Kidney glomerular epithelial cell (primary cell): Measurements from ENCODE around the gene HDLBP.

Source experiments
- DNase-seq: peaks from one replicate; lab custom pipeline; 2025; lab: John Stamatoyannopoulos, UW

Gene HDLBP

GRCh38 chr2:241249654-241250053 lies 65.8 kb downstream of the HDLBP start:
- DNase-seq = no peak

- no peak for DNase-seq
Measured at GRCh38 chr2:241248897-241249296, 66.6 kb downstream of the HDLBP start.

DNA sequence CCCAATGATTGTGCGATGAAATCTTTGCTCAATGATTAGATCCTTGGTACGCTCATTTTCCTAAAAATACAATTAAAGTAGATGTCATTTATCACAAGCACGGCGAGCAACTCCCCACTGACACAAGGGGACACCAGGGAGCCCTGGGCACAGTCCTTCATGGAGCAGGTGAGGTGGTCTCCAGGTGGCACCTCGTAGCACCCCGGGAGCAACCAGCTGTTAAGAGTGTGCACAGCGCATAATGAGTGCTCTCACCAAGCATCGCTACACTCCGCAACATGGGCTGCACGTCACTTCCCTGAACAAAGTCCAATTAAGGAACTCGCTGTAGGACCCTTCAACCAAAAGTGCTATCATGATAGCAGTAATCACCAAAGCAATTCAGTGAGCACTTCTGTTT lies 67.2 kb downstream of the HDLBP start:
- no peak for DNase-seq

GRCh38 chr2:241244368-241244767 lies 71.1 kb downstream of the HDLBP start:
- DNase-seq = no peak

GRCh38 chr2:241242306-241242705 lies 73.2 kb downstream of the HDLBP start:
- no peak for DNase-seq

- DNase-seq = no peak
Measured at GRCh38 chr2:241241669-241242068, 73.8 kb downstream of the HDLBP start.

GRCh38 chr2:241240320-241241004 lies 75.0 kb downstream of the HDLBP start:
- no peak for DNase-seq

DNA sequence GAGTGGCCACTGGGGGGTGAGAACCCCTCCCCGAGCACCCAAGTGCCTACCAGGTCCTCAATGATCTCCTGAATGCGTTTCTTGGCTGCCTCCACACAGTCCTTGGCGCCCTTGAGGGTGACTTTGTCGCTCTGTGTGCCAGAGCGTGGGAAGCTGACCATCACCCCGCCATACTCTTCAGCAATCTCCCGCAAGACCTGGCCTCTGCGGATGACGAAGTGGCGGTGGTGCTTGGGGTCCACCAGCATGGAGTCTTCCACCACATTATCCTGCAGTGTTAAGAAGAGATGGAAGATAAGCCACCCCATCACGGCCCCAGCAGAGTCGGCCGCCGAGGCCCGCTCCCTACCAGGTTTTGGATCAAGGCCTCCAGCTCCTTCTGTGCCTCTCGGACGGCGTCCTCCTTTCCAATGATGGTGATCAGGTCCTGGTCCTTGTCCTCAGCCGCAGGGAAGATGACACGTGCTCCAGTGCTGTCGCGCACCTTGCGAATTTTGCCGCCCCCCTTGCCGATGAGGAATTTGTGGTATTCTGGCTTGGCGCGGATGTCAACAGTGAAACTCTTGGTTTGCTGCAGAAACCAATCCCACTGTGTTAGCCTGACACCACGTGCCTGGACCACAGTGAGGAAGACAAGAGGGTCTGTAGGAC lies 75.8 kb downstream of the HDLBP start:
- DNase-seq = no peak

DNA sequence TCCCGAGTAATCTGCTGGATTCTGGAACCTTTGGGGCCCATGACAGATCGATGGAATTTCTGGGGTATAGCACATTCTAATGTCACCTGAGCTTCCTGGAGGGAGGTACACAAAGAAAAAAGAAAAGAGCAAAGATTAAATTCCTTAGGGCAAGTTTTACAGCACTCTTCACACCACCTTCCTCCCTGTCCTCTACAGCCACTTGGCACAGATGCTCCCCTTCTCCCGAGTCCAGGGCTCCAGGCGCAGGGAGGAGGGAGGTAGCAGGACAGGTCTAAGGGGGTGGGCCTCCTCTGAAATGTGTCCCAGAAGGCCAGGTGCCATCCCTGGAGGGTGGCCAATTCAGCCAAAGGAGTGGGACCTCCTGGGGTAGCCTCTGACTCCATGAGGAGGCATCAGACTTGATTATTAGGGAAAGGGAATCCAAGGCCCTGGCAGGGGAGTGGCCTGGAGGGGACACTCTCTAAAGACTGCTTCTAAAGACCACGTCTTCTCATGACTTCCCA lies 76.7 kb downstream of the HDLBP start:
- no peak for DNase-seq

DNA sequence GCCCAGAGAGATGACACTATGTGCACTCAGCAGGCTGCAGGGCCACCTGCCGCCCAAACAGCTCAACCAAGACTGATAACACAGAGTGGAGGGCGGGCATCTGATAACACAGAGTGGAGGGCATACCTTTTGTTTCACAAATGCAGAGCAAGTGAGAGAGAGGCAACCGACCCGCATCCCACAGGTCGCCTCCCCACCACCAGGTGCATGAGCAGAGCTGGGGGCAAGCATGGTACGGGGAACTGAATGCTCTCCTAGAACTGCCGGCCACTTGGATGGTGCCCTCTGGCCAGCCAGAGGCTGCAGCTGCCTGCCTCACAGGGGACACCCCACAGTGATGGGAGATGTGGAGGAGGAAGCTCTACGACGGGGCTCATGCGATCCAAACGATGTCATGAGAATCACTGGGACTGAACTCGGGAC lies 77.5 kb downstream of the HDLBP start:
- no peak for DNase-seq

DNA sequence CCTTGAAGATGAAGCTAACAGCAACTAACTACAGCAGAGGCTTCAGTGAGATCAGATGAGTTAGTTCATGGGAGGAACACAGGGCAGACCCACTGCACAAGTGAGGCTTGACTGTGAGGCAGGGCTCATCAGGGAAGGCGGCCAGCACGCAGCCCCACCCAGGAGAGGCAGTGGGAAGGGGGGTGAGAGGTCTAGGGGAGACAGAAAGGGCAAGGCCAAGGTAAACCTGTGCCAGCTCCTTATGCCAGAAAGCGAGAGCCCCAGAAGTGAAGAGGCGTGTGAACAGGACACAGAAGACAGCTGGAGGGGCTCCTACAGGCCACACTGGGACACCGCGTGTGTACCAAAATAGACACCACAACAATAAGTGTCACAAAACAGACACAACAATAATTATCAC lies 78.4 kb downstream of the HDLBP start:
- DNase-seq = no peak

DNA sequence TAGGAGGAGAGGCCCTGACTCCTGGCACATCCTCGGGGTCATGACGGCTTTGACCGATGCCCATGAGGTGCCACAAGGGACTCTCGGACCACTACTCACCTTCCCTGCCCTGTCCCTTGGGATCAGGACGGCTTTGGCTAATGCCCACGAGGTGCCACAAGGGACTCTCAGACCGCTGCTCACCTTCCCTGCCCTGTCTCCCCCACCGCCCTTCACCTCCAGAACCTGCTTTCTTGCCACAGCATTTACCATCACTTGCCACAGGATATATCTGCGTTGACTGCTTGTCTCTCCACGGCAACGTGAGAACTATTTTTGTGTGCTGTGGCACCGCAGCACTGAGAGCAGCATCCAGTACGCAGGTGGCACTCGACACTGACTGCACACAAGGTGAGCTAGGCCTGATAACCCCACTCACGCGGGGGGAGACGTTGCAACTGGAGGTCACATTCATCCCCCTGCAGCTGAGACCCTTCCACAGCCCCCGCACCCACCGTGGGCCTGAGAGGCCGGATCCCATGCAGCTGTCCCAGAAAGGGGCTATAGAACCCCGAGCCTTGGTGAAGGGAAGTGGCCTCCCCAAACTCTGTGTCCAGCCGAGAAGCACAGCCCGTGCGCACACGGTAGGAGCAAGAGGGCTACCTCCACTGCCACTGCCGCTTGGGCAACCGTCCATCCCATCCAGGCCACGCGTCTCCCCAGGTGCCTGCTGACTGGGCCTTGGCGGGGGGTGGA lies 79.4 kb downstream of the HDLBP start:
- DNase-seq = no peak

DNA sequence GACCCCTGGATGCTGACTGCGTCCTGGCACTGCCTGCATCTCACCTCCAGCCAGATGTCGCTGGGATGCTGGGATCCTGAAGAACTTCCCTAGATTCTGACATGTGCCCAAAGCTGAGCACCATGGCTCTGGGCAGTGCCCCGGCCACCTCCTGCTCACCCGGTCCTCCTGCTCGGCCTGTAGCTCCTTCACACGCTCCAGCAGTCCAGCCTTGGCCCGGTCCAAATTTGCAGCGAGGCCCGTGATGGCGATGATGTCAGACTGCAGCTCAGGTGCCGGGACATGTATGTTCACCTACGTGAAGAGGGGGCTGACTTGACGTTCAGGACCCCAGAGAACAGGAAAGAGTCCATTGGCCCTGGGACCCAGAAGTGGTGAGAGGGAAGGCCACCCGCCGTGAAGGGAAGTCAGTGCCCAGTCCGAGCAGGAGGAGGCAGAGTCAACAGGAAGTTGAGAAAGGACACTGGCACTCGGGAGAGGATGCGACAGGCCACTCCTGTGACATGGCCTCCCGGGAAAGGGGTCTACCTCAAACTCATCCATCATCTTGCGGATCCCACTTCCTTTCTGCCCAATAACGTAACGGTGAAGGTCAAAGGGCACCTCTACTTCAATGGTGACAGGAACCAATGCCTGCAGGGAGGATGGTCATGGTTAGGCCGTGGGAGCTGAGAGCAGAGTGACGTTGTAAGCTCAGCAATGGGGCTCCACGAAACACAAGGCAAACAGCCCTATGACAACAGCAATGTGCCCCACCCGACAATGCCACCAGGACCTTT lies 80.3 kb downstream of the HDLBP start:
- DNase-seq = no peak

DNA sequence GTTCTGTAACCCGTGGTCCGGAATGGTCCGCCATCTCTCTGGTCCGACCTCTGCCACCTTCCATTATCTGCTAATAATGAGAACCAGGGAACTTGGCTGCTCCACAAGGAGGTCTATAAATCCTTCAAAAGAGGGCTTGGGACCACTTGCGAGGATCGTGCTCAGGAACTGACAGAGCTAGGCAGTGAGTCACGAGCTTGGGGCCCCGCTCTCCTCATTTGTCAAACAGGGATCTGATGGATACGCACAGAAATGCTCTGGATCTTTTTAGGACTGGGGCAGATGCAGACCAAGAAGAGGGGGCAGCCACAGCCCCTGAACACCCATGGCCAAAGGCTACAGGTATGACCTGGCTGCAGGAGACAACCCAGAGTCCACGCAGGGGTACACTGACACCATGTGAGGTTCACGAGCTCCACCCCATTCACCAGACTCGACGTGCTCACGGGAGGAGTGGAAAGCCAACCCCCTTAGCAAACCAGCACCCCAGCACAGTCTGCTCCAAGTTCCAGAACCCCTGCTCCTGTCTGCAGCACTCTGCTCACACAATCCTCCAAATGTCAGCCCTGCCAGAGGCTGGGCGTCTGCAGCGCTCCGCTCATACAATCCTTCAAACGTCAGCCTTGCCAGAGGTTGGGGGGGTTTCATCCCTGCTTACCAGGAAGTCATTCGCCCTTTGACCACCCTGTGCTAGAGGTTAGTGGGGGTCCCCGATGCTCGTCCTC lies 81.2 kb downstream of the HDLBP start:
- DNase-seq = no peak

DNA sequence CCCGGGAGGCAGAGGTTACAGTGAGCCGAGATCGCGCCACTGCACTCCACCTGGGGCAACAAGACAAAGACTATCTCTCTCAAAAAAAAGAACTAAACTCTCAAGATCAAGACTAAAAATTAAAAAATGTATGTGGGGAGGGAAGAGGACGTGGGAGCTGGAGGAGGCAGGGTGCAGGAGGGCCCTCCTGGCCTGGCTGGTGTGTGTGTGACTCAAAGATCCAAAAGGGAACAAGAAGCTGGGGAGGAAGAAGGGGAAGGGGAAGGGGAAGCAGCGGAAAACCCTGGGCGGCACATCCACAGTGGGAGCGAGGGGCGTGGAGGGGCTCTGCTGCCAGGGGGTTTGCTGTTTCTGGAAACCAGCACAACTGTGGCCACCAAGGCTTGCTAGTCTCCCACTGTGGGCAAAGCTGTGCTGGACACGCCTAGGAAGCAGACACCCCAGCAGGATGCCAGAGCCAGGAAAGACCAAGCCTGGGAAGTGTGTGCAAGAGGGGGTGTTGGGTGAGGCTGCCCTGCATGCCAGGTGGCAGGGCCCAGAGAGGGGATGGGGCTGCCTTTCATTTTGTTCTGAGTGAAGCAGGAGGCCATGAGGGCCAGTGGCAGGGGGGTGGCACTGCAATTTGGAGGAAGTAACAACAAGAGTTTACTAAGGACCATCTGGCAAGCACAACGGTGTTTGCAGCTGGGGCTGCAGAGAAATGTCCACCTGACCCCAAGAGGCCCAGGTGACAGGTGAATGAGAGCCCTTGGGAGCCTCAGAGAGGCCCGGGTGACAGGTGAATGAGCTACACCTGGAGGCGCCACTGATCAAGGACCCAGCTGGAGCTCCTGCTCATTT lies 82.5 kb downstream of the HDLBP start:
- no peak for DNase-seq

GRCh38 chr2:241230435-241230834 lies 85.0 kb downstream of the HDLBP start:
- DNase-seq = no peak

DNA sequence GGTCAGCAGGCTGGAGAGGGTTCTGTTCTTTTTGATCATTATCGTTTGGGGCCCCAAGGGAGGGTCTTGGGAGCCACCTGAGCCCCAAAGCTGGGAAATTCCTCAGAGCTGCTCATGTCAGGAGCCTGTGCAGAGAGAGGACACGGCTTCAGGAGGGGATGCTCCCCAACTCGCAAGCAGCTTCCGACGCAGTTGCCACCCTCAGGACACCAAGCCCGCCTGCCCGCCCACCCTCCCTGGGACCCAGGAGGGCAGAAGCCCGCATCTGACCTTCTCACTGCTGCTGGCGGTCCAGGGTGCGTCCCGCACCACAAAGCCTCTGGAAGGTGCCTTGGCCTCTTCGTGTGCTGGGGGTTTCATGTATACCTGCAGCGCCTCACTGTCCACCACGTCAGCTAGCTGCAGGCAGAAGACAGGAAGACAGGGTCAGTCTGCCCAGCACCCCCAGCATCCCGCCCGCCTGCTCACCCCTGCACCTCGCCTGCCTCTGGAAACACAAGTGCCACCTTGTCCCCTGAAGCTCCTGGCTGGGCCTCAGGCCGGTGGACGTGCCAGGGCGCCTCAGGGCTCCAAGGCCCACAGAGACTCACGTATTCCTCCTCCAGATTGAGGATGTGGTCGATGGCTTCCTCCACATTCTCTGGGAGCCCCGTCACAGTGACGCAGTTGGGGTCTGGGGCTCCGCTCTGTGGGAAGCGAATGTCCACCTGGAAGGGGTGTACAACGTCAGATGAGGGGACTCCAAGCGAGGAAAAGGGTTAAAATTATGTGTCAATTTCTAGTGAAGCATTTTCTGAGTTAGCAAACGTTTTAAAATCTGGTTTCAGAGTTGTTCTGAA lies 85.7 kb downstream of the HDLBP start:
- DNase-seq = no peak

DNA sequence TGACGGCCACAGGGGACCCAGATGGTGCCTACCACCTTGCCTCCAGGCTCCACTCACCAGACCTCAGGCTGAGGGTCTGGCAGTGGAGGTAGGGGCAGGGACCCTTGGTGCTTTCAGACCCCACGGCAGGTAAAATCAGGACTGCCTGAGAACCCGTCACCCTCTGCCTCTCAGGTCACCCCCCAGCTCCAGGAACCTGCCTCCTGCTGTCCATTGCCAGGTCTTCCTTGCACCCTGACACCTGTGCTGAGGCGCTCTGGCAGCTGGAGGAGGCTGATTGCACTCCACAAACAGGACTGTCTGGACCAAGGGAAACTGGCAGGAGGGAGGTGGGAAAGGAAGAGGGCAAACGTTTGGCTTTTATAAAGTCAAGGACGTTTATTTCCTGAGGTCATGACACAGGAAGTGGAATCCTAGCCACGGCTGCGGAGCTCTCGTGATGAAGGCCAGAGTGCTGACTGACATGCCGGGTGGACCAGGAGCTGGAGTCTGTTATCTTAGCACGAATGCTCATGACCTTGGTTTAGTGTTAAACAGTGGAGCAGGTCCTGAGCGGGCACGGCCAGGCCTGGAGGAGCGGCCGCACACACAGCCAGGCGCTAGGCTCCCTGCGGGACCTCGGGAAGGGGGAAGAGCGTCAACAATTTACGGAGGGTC lies 86.5 kb downstream of the HDLBP start:
- DNase-seq = no peak
